C4-2B (cell line): ENCODE results near the gene TRAF1.

Experiments used
- H3K27ac ChIP-seq: fragments of 450-650 bp; 2 replicates; pipeline ENCODE4 v1.5.1; 2017
- ZFX ChIP-seq: fragments of 450-650 bp; IDR thresholded peaks from 2 replicates; pipeline ENCODE4 v1.6.1; 2017
- TF ChIP-seq, protein P1 (sequence below): fragments of 450-650 bp; conservative IDR thresholded peaks from 2 replicates; pipeline ENCODE4 v1.5.1; 2017; ENCODE audit warnings: mild to moderate bottlenecking

Gene TRAF1

DNA sequence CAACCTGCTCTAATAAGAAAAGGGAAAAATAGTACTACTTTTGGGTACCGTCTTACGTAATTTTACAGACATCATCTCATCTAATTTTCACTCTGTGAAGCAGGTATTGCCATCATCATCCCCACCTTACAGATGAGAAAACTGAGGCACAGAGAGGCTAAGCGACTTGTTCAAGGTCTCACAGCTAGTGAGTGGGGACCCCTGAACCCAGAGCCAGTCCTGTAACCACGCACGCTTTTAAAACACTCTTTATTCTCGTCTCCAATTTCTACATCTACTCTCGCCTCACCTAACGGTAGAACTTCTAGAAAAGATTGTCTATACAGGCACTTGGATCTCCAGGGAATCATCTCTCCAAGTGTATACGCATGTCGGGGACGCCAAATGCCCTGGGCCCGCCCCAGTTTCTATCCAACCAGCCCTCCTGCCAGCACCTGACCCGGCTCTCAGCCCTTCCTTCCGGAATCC is 1.5 kb upstream of the TRAF1 start:
- TF ChIP-seq, protein P1, sequence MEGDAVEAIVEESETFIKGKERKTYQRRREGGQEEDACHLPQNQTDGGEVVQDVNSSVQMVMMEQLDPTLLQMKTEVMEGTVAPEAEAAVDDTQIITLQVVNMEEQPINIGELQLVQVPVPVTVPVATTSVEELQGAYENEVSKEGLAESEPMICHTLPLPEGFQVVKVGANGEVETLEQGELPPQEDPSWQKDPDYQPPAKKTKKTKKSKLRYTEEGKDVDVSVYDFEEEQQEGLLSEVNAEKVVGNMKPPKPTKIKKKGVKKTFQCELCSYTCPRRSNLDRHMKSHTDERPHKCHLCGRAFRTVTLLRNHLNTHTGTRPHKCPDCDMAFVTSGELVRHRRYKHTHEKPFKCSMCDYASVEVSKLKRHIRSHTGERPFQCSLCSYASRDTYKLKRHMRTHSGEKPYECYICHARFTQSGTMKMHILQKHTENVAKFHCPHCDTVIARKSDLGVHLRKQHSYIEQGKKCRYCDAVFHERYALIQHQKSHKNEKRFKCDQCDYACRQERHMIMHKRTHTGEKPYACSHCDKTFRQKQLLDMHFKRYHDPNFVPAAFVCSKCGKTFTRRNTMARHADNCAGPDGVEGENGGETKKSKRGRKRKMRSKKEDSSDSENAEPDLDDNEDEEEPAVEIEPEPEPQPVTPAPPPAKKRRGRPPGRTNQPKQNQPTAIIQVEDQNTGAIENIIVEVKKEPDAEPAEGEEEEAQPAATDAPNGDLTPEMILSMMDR: no peak
- no peak for TF ChIP-seq ZFX
- H3K27ac ChIP-seq: no peak overlapping the region

GRCh38 chr9:120927269-120928014 is 846 bp upstream of the TRAF1 start:
- no peak for TF ChIP-seq ZFX
- TF ChIP-seq, protein P1: no peak
- no peak overlapping the region for H3K27ac ChIP-seq

DNA sequence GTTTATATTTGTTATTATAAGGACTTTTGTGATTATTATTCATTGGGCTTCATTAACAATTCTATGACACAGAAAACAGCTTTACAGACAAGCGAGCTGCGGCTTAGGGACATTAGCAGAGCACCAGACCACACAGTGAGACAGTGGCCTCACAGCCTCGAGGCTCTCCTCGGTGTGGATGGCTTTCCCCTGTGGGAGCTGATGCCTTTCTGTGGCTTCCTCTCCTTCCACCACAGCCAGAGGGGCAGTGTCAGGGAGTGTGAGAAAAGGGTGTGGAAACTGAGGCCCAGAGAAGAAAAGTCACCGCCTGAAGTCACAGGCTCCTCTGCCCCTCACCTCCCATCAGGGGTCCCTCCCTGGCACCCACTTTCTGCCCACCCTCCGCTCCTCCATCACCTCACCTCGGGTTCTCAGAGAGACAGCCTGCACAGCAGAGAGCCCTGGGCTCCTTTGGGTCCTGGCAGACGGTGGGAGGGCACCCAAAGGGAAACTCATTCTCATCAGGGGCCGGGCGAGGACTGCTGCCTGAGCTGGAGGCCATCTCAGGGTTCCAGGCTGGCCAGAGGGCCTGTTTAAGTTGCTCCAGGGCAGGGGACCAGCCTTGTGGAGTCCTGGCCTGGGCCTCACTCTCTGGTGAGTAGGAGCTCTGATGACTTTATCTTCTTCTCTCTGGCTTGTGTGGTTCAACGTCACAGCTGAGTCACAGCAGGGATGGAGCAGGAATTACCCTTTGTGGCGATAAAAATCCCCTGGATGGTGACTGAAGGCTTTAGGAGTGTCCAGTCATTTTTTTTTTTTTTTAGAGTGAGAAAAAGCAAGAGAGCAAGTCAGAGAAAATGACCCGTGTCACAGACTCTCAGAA is 830 bp downstream of the TRAF1 start:
- H3K27ac ChIP-seq: no peak overlapping the region
- TF ChIP-seq, protein P1: no peak
- TF ChIP-seq ZFX: no peak

GRCh38 chr9:120924698-120925534 is 1.7 kb downstream of the TRAF1 start:
- TF ChIP-seq ZFX: no peak
- TF ChIP-seq, protein P1: no peak
- no peak overlapping the region for H3K27ac ChIP-seq

- no peak for TF ChIP-seq ZFX
- TF ChIP-seq, protein P1: no peak
- no peak overlapping the region for H3K27ac ChIP-seq
These were observed 2.8 kb downstream of the TRAF1 start for GRCh38 chr9:120923620-120924328.

- no peak for TF ChIP-seq ZFX
- TF ChIP-seq, protein P1: no peak
- H3K27ac ChIP-seq: no peak overlapping the region
These were observed 4.0 kb downstream of the TRAF1 start for GRCh38 chr9:120922404-120923195.
